ENCODE measurements around the gene AMIGO2. TPM values are rescaled to one million over a fixed set of nuclear protein-coding genes. Genes with fewer than 3 reads are reported as not detected.
A peak's percentile ranks its signal among the peaks of the same experiment; 100 is the strongest.
"Not testable (repeated sequence)": the region's sequence is repeated elsewhere in the genome, so short reads cannot be mapped to it uniquely, and the experiment has no call there.

Gene AMIGO2
- polyA plus RNA-seq, 1 donor, result 40.5 TPM

- DNase-seq, result no peak
Observed at GRCh38 chr12:47075192-47076084, 4.3 kb downstream of the AMIGO2 start.

GRCh38 chr12:47074757-47075156, 5.0 kb downstream of the AMIGO2 start:
- no peak for DNase-seq

GRCh38 chr12:47073951-47074350, 5.8 kb downstream of the AMIGO2 start:
- no peak for DNase-seq

- DNase-seq, result no peak
Observed at GRCh38 chr12:47071241-47071852, 8.4 kb downstream of the AMIGO2 start.

- DNase-seq, result no peak
Observed at GRCh38 chr12:47070310-47070709, 9.4 kb downstream of the AMIGO2 start.

GRCh38 chr12:47068539-47068938, 11.2 kb downstream of the AMIGO2 start:
- no peak for DNase-seq

GRCh38 chr12:47067771-47068431, 11.9 kb downstream of the AMIGO2 start:
- no peak for DNase-seq

GRCh38 chr12:47067176-47067575, 12.6 kb downstream of the AMIGO2 start:
- no peak for DNase-seq

- DNase-seq, result no peak
Observed at GRCh38 chr12:47066278-47067025, 13.3 kb downstream of the AMIGO2 start.

GRCh38 chr12:47065546-47065945, 14.2 kb downstream of the AMIGO2 start:
- DNase-seq, result no peak

- DNase-seq, result not testable (repeated sequence)
Observed at GRCh38 chr12:47058640-47059039, 21.1 kb downstream of the AMIGO2 start.

- DNase-seq, result not testable (repeated sequence)
Observed at GRCh38 chr12:47056944-47057343, 22.8 kb downstream of the AMIGO2 start.

GRCh38 chr12:47055856-47056255, 23.9 kb downstream of the AMIGO2 start:
- not testable (repeated sequence) for DNase-seq

- DNase-seq, result no peak
Observed at GRCh38 chr12:47054659-47055058, 25.1 kb downstream of the AMIGO2 start.

- no peak for DNase-seq
Observed at GRCh38 chr12:47053961-47054360, 25.8 kb downstream of the AMIGO2 start.

- no peak for DNase-seq
Observed at GRCh38 chr12:47052274-47052673, 27.5 kb downstream of the AMIGO2 start.

GRCh38 chr12:47051291-47051690, 28.5 kb downstream of the AMIGO2 start:
- DNase-seq, result not testable (repeated sequence)

GRCh38 chr12:47048541-47048940, 31.2 kb downstream of the AMIGO2 start:
- DNase-seq, result no peak

- no peak for DNase-seq
Observed at GRCh38 chr12:47041327-47041726, 38.4 kb downstream of the AMIGO2 start.

GRCh38 chr12:47039756-47040155, 40.0 kb downstream of the AMIGO2 start:
- no peak for DNase-seq

- no peak for DNase-seq
Observed at GRCh38 chr12:47039079-47039478, 40.7 kb downstream of the AMIGO2 start.

GRCh38 chr12:47038270-47038748, 41.5 kb downstream of the AMIGO2 start:
- DNase-seq, result peak; percentile 57
